ENCODE results near the gene GRHL3. TPM values are rescaled to one million over a fixed set of nuclear protein-coding genes. Genes with fewer than 3 reads are reported as not detected.
"Not testable (repeated sequence)": the region's sequence is repeated elsewhere in the genome, so short reads cannot be mapped to it uniquely, and the experiment has no call there.

GRHL3 gene
- polyA plus RNA-seq: 1 to 10 TPM in 1 of 3 donors, under 1 TPM in 2; 0.08 to 2.1 (median 0.18) TPM

- no peak within 1 kb of the TSS for H3K27ac ChIP-seq (ENCODE audit: low read depth, low read length)
- WGBS, 3 donors: 4 to 14% (median 10%) methylated on average over 21 of the region's 21 CpGs
Measured at GRCh38 chr1:24319312-24319863, at the start of gene GRHL3. Gene GRHL3 (plus strand): TSS chr1:24319357. CDS start chr1:24319552, 195 bp downstream.

- H3K27ac ChIP-seq (ENCODE audit: low read depth, low read length): not testable (repeated sequence)
- WGBS, 3 donors: 82 to 85% (median 84%) methylated on average over 20 of the region's 20 CpGs
Measured at GRCh38 chr1:24274203-24275103, 44.7 kb upstream of the GRHL3 start.

DNA sequence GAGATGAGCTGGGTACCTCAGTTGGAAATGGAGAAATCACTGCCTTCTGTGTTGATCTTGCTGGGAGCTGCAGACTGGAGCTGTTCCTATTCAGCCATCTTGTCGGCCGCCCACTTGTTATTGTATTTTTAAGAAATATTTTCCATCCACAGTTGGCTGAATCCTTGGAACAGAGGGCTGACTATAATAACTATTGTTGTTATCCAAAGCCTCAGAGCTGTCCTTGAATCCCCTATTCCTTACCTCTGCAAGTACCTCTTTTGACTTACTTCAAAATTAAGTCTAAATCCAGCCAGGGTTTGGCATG lies 44.1 kb upstream of the GRHL3 start:
- H3K27ac ChIP-seq (ENCODE audit: low read depth, low read length): no peak overlapping the region
- 88 to 94% (median 92%) methylated on average over 2 of the region's 2 CpGs for WGBS, 3 donors

DNA sequence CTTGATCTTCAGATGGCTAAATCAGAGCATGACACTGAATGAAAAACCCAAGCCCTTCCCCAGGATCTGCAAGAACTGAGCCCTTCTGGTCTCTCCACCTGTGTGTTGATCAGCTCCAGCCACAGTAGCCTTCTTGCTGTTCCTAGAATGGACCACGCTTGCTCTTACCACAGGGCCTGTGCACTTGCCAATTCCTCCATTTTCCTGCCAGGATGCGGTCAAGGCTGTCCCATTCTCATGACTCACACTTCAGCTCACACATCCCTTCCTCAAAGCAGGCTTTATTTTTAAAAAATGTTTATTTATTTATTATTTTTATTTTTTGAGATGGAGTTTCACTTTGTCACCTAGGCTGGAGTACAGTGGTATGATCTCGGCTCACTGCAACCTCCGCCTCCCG lies 43.6 kb upstream of the GRHL3 start:
- WGBS, 3 donors: 92 to 96% (median 94%) methylated on average over 5 of the region's 5 CpGs
- H3K27ac ChIP-seq (ENCODE audit: low read depth, low read length): no peak overlapping the region

GRCh38 chr1:24276791-24277190 lies 42.4 kb upstream of the GRHL3 start:
- 42 to 70% (median 61%) methylated on average over 6 of the region's 6 CpGs for WGBS, 3 donors

DNA sequence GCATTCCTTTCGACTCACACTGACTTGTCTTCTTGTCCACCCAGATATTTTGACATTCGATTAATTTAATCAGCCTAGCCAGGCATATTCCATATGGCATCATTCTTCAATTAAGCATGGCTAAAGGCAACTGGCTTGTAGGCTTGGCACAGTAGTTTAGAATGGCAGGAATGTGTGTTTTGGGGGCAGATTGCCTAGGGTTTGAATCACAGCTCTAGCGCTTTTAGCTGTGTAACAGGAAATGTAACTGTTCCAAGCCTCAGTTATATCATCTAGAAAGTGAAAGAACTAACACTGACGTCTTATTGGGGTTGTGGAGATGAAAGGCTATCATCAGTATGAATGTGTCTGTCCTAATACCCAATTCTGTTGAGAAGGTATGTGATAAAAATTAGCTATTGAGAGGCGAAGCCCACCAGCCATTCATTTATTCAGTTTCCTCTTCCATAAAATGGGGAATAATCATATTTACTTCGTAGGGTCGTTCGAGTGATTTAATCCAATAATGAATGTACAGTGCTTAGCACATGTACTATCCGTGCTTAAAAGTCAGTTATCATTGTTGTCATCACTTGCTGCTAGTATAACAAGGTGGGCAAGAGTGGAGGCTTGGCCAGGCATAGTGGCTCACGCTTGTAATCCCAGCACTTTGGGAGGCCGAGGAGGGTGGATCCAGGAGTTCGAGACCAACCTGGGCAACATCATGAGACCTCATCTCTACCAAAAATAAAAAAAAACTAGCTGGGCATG lies 41.6 kb upstream of the GRHL3 start:
- no peak overlapping the region for H3K27ac ChIP-seq (ENCODE audit: low read depth, low read length)
- WGBS, 3 donors: 72 to 78% (median 76%) methylated on average over 12 of the region's 12 CpGs

More at GRCh38 chr1:24276791-24277190, 42.4 kb upstream of the GRHL3 start:
- H3K27ac ChIP-seq (ENCODE audit: low read depth, low read length): no peak overlapping the region

GRCh38 chr1:24278726-24279125 lies 40.4 kb upstream of the GRHL3 start:
- no peak overlapping the region for H3K27ac ChIP-seq (ENCODE audit: low read depth, low read length)
- 58 to 83% (median 72%) methylated on average over 3 of the region's 3 CpGs for whole genome bisulfite sequencing, 3 donors

- WGBS, 3 donors: 60 to 84% (median 84%) methylated on average over 5 of the region's 5 CpGs
- H3K27ac ChIP-seq (ENCODE audit: low read depth, low read length): no peak overlapping the region
Measured at GRCh38 chr1:24279590-24280232, 39.4 kb upstream of the GRHL3 start.

DNA sequence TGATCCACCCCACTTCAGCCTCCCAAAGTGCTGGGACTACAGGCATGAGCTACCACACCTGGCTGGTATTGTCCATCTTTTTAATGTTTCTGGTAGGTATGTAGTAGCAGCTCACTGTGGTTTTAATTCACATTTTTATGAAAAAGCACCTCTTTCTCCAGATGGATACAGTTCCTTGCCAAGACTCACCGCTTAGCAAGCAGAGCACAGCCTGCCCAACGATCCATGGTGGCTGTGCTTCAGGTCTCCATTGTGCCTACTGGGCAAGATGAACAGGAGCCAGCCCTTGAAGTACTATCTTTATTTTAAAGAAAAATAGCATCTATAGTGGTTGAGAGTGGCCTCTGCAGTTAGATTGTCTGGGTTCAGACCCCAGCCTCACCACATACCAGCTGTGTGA lies 37.6 kb upstream of the GRHL3 start:
- WGBS, 3 donors: 88 to 94% (median 91%) methylated on average over 2 of the region's 2 CpGs
- no peak overlapping the region for H3K27ac ChIP-seq (ENCODE audit: low read depth, low read length)

- WGBS, 3 donors: 85 to 91% (median 91%) methylated on average over 1 of the region's 1 CpG
- no peak overlapping the region for H3K27ac ChIP-seq (ENCODE audit: low read depth, low read length)
Measured at GRCh38 chr1:24282491-24282890, 36.7 kb upstream of the GRHL3 start.

DNA sequence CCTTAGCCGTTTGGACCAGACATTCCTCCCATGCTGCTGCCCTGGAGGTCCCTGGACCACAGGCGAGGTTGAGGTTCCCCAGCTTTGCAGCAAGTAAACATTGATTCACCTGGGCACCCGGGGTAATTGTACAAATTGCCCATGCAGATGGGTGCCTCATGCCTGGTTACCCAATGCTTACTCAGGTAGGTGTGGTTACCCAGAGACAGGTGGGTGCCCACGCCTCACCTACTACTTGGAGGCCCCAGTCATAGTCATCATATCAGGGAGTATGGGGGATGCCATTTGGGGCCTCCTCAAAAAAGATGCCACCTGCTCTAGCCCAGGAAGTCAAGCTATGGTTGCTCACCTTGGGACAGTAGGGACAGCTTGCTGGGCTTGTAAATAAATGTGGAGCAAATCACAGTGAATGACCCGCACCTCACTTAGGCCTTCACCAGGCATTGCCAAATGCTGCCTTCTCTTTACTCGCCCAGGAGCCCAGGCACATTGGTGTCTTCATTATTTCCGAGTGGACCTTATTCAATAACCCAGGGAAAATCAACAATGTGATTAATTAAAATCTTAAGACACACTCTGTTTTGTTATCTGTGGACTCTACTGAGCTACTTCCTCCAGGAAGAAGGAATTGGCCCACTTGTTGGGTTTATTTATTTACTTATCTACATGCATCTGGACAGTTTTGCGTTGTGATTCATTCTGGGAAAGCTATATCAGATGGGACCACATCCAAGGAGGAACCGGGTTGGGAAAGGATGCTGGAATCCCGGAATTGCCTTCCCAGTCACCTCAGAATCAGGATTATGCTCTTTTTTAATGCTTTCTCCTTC lies 35.6 kb upstream of the GRHL3 start:
- WGBS, 3 donors: 62 to 65% (median 63%) methylated on average over 10 of the region's 10 CpGs
- H3K27ac ChIP-seq (ENCODE audit: low read depth, low read length): no peak overlapping the region

GRCh38 chr1:24284156-24284471 lies 35.0 kb upstream of the GRHL3 start:
- H3K27ac ChIP-seq (ENCODE audit: low read depth, low read length): no peak overlapping the region

DNA sequence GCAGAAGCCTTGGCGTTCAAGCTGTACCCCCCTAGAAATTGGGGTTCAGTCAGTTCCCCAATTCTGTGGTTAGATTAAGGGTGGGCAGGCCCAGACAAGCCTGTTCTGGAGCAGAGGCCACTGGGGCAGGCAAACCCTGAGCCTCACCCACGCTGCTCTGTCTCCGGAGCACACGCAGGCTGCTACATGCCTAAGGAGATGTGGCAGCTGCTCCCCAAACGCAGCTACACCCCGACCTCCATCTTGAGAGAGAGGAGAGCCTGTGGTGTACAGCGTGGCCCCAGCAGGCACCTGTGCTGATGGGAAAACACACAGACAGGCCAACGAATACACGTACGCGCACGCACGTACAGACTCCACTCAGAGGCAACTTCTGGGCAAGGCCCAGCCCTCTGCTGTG lies 33.9 kb upstream of the GRHL3 start:
- WGBS, 3 donors: 93 to 95% (median 95%) methylated on average over 13 of the region's 13 CpGs
- H3K27ac ChIP-seq (ENCODE audit: low read depth, low read length): no peak overlapping the region

More at GRCh38 chr1:24284156-24284471, 35.0 kb upstream of the GRHL3 start:
- WGBS, 3 donors: 89 to 92% (median 92%) methylated on average over 8 of the region's 8 CpGs

- 88 to 94% (median 91%) methylated on average over 11 of the region's 11 CpGs for WGBS, 3 donors
- no peak overlapping the region for H3K27ac ChIP-seq (ENCODE audit: low read depth, low read length)
Measured at GRCh38 chr1:24286246-24287010, 32.7 kb upstream of the GRHL3 start.

GRCh38 chr1:24287779-24288178 lies 31.4 kb upstream of the GRHL3 start:
- 93 to 99% (median 97%) methylated on average over 6 of the region's 6 CpGs for WGBS, 3 donors

GRCh38 chr1:24288479-24288878 lies 30.7 kb upstream of the GRHL3 start:
- H3K27ac ChIP-seq (ENCODE audit: low read depth, low read length): no peak overlapping the region
- 95 to 100% (median 100%) methylated on average over 1 of the region's 1 CpG for WGBS, 3 donors

More at GRCh38 chr1:24287779-24288178, 31.4 kb upstream of the GRHL3 start:
- H3K27ac ChIP-seq (ENCODE audit: low read depth, low read length): not testable (repeated sequence)

DNA sequence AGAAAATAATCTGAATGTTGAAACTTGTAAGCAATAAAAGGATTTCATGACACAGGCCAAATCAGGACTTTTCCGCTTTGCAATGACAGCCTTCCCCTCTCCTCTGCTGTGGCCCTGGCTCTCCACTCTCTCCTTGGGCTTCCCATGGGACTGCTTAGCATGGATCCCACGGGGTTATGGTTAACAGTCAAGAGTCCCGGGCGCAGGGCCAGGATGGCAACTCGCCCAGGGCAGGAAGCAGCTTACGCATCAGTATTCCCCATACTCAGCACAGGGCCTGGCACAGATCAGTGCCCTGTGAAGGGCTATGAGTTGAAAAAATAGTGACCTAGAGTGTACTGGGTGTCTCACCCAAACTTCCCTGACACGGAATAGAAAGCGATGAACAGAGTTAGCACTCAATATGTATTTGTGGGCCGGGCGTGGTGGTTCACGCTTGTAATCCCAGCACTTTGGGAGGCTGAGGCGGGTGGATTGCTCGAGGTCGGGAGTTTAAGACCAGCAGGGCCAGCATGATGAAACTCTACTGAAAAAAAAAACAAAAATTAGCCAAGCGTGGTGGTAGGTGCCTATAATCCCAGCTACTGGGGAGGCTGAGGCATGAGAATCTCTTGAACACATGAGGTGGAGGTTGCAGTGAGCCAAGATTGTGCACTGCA lies 29.1 kb upstream of the GRHL3 start:
- H3K27ac ChIP-seq (ENCODE audit: low read depth, low read length): no peak overlapping the region
- 50 to 61% (median 60%) methylated on average over 15 of the region's 15 CpGs for WGBS, 3 donors

All from adipose tissue (tissue), 3 donors.